Ovary (tissue), 9 donors: Measurements from ENCODE around the gene CSE1L. TPM values are rescaled to one million over a fixed set of nuclear protein-coding genes. Genes with fewer than 3 reads are reported as not detected.
"Not testable (repeated sequence)": the region's sequence is repeated elsewhere in the genome, so short reads cannot be mapped to it uniquely, and the experiment has no call there.

Experiments used
- DNase-seq, 5 donors: peaks; one replicate each; pipeline ENCODE4 v3.0.0-alpha.2; 2019 to 2020
- H3K27ac ChIP-seq, 2 donors: fragments of 200-600 bp; one replicate each; pipeline versions ENCODE4 v1.5.1 to v1.8.0; 2019 to 2022
- H3K27me3 ChIP-seq: fragments of 200-600 bp; one replicate; pipeline ENCODE4 v1.8.0; 2022
- H3K36me3 ChIP-seq: fragments of 200-600 bp; sonication (generic); one replicate; pipeline ENCODE4 v1.5.1; 2019
- H3K4me1 ChIP-seq: one replicate; pipeline ENCODE4 v1.8.1; 2013; ENCODE audit warnings: mild to moderate bottlenecking, moderate library complexity; ENCODE audit not compliant: insufficient read depth
- H3K4me3 ChIP-seq: fragments of 200-600 bp; sonication (generic); one replicate; pipeline ENCODE4 v1.5.1; 2017
- H3K9me3 ChIP-seq, 2 donors: fragments of 200-600 bp in 1 of 2; sonication (generic) in 1 of 2; one replicate each; pipeline versions ENCODE4 v1.5.1 to v1.8.1; 2013 to 2019; ENCODE audit warnings: mild to moderate bottlenecking in 1 of 2, moderate library complexity in 1 of 2
- EP300 ChIP-seq: sonication (generic); formaldehyde crosslinking; IDR thresholded peaks from one replicate; pipeline ENCODE4 v1.6.1; 2017; ENCODE audit warnings: antibody characterized with exemption
- POLR2A ChIP-seq: fragments of 450-650 bp; IDR thresholded peaks from one replicate; pipeline ENCODE4 v1.6.1; 2017; ENCODE audit warnings: antibody characterized with exemption, mild to moderate bottlenecking, moderate library complexity
- WGBS, 3 donors: extraction: QIAGEN DNeasy Blood & Tissue Kit in 1 of 3; methylation state at CpG; one replicate each; pipeline versions ENCODE4 v1.1.5 to v1.1.7; 2013 to 2017; 5-methylcytosine and 5-hydroxymethylcytosine counted together
- intact Hi-C, 4 donors: fragments of 100-400 bp; cut with DNase I; formaldehyde crosslinking; loops; one replicate each; pipeline versions ENCODE4 v1.11.0 to v1.15.1; 2022 to 2023
- polyA plus RNA-seq, 2 donors: library from polyadenylated mRNA; stranded (reverse); fragments of 200-250 nt in 1 of 2; fragments of 350-450 nt in 1 of 2; fragmentation: Illumina TruSeq in 1 of 2; extraction: RNeasy Lipid Tissue Mini Kit (QIAGEN cat#74804) in 1 of 2; gene quantifications; one replicate each; pipeline ENCODE4 v1.2.3, GENCODE V29; 2013 to 2014
- total RNA-seq, 7 donors: library from RNA; depleted of rRNA in 2 of 7; stranded (reverse); fragments of >200 nt in 2 of 7; fragmentation: NEBNext Ultra II Directional in 3 of 7; extraction: Animal tissue kit (Norgen Biotek cat#: 25700) in 3 of 7; gene quantifications; one replicate each; pipeline versions ENCODE4 v1.1.0 to v1.2.4, GENCODE V29; 2016 to 2023
- TF ChIP-seq, protein P1 (sequence below), 3 donors: fragments of 450-650 bp in 2 of 3; fragments of 200-600 bp in 1 of 3; IDR thresholded peaks; one replicate each; pipeline versions ENCODE4 v1.5.1 to v1.8.0; 2016 to 2022; ENCODE audit warnings: antibody characterized with exemption in 3 of 3, mild to moderate bottlenecking in 1 of 3
- donor health status: DM: no; HTN: no; CAD: no; lungs with moderate emphysema.
- donor health status: DM: no; HTN: no; CAD: no.
- donor health status: Bipolar disorder and iron deficiency.
- donor health status: DM: yes; HTN: yes; CAD: no.
- donor health status: DM: no; HTN: no; CAD: no.
- donor health status: DM: yes; HTN: yes; CAD: no.

CSE1L gene
- total and polyA plus RNA-seq, 9 donors = 23.3 to 55.4 (median 43.7) TPM

DNA sequence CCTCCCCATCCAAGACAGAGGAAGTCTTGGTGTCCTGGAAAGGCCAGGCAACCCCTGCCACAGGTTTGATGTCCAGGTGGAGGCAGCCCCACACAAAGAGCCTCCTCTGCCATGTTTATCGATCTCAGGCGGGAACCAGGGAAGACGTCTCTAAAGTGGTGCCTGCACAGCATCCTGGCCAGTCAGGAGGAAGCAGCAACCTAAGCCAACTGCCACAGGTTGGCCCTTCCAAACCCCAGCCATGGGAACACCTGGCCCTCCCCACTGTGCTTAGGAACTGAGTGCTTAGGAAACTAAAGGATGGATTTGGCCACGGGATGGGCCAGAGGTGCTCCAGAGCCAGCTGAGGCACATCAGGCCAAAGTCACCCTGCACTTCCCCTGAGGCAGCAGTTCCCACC is 56.9 kb downstream of the CSE1L start:
- WGBS, 3 donors = 85 to 92% (median 85%) methylated on average over 4 of the region's 4 CpGs
- no peak overlapping the region for H3K4me3 ChIP-seq
- no peak overlapping the region for H3K27ac ChIP-seq
- TF ChIP-seq, protein P1, sequence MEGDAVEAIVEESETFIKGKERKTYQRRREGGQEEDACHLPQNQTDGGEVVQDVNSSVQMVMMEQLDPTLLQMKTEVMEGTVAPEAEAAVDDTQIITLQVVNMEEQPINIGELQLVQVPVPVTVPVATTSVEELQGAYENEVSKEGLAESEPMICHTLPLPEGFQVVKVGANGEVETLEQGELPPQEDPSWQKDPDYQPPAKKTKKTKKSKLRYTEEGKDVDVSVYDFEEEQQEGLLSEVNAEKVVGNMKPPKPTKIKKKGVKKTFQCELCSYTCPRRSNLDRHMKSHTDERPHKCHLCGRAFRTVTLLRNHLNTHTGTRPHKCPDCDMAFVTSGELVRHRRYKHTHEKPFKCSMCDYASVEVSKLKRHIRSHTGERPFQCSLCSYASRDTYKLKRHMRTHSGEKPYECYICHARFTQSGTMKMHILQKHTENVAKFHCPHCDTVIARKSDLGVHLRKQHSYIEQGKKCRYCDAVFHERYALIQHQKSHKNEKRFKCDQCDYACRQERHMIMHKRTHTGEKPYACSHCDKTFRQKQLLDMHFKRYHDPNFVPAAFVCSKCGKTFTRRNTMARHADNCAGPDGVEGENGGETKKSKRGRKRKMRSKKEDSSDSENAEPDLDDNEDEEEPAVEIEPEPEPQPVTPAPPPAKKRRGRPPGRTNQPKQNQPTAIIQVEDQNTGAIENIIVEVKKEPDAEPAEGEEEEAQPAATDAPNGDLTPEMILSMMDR (IDR thresholded peaks at IDR 0.05) = no peak
- TF ChIP-seq POLR2A = no peak
- no peak for TF ChIP-seq EP300
- no peaks in the 10 kb centered on the region for H3K4me1 ChIP-seq
- H3K36me3 ChIP-seq = no peaks in the 10 kb centered on the region
- intact Hi-C loops = no loop called here
- no peaks in the 10 kb centered on the region for H3K9me3 ChIP-seq
- no peaks in the 10 kb centered on the region for H3K27me3 ChIP-seq
- DNase-seq = no peak

DNA sequence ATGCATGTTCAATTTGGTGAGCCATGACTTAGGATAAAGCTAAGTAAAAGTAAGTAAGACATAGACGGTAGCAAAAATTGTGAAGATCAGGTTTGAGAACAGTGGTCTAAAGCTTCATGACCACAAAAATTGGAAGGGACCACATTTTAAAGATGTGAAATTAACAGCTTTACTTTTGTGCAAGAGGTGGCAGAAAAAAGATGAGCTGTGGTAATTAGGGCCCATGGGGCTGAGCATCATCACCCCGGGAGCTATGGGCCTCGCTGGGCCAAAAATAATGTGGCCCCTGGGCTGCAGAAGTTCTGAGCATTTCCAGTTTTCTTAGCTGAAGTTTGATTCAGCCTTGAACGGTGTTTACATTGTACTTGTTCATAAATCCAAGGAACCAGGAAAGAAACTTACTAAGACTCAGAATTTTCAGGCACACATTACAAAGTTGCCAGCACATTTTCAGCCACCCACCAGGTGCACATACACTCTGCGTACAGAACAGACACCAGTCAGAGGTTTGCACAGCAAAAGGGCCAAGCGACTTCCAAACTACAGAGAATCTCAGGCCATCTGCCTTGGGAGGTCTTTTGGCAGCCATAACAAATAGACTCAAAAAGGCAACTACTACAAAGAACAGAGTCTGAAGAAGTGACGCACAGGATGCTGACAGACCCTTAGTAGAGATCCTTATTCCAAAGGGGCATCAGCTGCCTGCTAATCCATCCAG is 57.7 kb downstream of the CSE1L start:
- H3K9me3 ChIP-seq = no peaks in the 10 kb centered on the region
- no peaks in the 10 kb centered on the region for H3K36me3 ChIP-seq
- TF ChIP-seq EP300 = no peak
- no peak for TF ChIP-seq POLR2A
- TF ChIP-seq, protein P1 (IDR thresholded peaks at IDR 0.05) = no peak
- DNase-seq = no peak
- H3K27ac ChIP-seq = no peak overlapping the region
- H3K27me3 ChIP-seq = no peaks in the 10 kb centered on the region
- no peak overlapping the region for H3K4me3 ChIP-seq
- 90 to 95% (median 94%) methylated on average over 7 of the region's 7 CpGs for WGBS, 3 donors
- no peaks in the 10 kb centered on the region for H3K4me1 ChIP-seq
- intact Hi-C loops = no loop called here

DNA sequence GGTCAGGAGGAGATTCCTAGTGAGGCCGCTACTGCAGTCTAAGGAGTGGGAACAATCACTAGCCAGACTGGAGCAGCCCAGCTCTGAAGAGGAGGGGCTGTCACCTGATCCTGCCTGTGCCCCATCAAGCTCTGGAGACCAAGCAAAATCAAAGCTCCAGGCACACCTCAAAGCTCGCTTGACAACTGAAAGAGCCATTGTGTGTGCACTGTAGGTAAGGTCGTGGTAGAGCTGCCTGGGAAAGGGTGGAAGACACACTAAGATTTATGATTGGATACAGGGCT is 58.2 kb downstream of the CSE1L start:
- H3K36me3 ChIP-seq = no peaks in the 10 kb centered on the region
- no peaks in the 10 kb centered on the region for H3K9me3 ChIP-seq
- WGBS, 3 donors = 80 to 88% (median 85%) methylated on average over 3 of the region's 3 CpGs
- intact Hi-C loops = no loop called here
- H3K4me1 ChIP-seq = no peaks in the 10 kb centered on the region
- no peak overlapping the region for H3K27ac ChIP-seq
- no peak for DNase-seq
- no peak overlapping the region for H3K4me3 ChIP-seq
- TF ChIP-seq EP300 = no peak
- H3K27me3 ChIP-seq = no peaks in the 10 kb centered on the region

DNA sequence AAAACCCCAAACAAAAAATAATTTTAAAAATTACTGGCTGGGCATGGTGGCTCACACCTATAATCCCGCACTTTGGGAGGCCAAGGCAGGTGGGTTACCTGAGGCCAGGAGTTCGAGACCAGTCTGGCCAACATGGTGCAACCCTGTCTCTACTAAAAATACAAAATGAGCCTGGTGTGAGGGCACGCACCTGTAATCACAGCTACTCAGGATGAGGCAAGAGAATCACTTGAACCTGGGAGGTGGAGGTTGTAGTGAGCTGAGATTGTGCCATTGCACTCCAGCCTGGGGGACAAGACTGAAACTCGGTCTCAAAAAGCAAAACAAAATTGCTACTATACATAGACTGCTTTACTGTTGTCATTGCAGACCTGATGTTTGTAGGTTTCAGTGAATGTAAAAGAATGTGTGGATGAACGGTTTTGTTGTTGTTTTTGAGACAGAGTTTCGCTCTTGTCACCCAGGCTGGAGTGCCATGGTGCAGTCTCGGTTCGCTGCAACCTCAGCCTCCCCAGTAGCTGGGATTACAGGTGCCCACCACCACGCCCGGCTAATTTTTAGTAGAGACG is 59.0 kb downstream of the CSE1L start:
- H3K27ac ChIP-seq, H3K9me3 ChIP-seq, H3K4me3 ChIP-seq, H3K4me1 ChIP-seq, intact Hi-C loops, DNase-seq, H3K36me3 ChIP-seq, H3K27me3 ChIP-seq: not testable (repeated sequence)
- WGBS, 3 donors = 91 to 96% (median 95%) methylated on average over 11 of the region's 11 CpGs

DNA sequence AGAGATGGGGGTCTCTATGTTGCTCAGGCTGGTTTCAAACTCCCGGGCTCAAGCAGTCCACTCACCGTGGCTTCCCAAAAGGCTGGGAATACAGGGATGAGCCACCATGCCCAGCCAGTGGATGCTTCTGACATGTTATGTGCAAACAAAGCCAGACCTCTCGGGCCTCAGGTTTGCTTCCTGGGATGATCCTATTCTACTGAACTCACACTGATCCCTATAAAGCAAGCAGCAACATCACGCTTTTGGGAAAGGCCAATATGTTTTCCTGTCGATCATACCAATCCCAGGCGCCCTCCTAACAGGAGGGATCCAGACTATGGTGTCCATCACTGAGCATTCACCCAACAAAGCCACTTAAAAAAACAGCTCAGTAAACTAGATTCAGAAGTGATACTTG is 60.2 kb downstream of the CSE1L start:
- TF ChIP-seq EP300 = no peak
- TF ChIP-seq, protein P1 (IDR thresholded peaks at IDR 0.05) = no peak
- no peak for TF ChIP-seq POLR2A
- no peak for DNase-seq
- Histone ChIP-seq H3K4me1 (no peaks in the 10 kb centered on the region), H3K9me3 (no peaks in the 10 kb centered on the region), H3K36me3 (no peaks in the 10 kb centered on the region), H3K27me3 (no peaks in the 10 kb centered on the region), H3K4me3 (no peak overlapping the region), H3K27ac (no peak overlapping the region)
- 93 to 96% (median 94%) methylated on average over 6 of the region's 6 CpGs for WGBS, 3 donors
- intact Hi-C loops = no loop called here
